Esophagus squamous epithelium (tissue), 4 donors: ENCODE data around the gene KCNMA1.

ENCODE experiments used
- POLR2A ChIP-seq, 4 donors: fragments of 450-650 bp; IDR thresholded peaks; one replicate each; pipeline ENCODE4 v1.6.1; 2017; ENCODE audit warnings: antibody characterized with exemption in 4 of 4, mild to moderate bottlenecking in 4 of 4, moderate library complexity in 3 of 4
- TF ChIP-seq, protein P1 (sequence below), 6 experiments: fragments of 450-650 bp in 4 of 6; fragments of 200-600 bp in 2 of 6; sonication (generic) in 2 of 6; IDR thresholded peaks; one replicate each; pipeline ENCODE4 v1.5.1; 2016 to 2019; ENCODE audit warnings: antibody characterized with exemption in 6 of 6, mild to moderate bottlenecking in 4 of 6, moderate library complexity in 4 of 6

DNA sequence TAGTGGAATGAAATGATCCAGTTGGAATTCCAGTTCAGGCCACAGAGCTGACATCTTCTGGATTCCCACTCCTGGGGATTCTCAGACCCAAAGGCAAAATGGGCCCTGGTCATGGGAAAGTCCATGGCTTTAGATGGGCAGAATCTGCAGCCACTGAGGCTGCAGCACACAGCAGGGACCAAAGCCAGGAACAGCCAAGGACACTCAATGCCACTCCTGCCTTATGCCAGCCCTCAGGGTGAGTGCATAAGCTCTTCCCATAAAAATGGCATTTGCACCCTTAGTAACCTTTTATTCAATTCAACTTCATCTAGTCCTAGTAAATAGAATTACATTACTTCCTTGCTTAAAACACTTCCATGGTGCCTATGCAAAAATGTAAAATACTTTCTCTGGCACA, 274.4 kb downstream of the KCNMA1 start:
- TF ChIP-seq, protein P1, sequence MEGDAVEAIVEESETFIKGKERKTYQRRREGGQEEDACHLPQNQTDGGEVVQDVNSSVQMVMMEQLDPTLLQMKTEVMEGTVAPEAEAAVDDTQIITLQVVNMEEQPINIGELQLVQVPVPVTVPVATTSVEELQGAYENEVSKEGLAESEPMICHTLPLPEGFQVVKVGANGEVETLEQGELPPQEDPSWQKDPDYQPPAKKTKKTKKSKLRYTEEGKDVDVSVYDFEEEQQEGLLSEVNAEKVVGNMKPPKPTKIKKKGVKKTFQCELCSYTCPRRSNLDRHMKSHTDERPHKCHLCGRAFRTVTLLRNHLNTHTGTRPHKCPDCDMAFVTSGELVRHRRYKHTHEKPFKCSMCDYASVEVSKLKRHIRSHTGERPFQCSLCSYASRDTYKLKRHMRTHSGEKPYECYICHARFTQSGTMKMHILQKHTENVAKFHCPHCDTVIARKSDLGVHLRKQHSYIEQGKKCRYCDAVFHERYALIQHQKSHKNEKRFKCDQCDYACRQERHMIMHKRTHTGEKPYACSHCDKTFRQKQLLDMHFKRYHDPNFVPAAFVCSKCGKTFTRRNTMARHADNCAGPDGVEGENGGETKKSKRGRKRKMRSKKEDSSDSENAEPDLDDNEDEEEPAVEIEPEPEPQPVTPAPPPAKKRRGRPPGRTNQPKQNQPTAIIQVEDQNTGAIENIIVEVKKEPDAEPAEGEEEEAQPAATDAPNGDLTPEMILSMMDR (IDR thresholded peaks at IDR 0.05): no peak
- TF ChIP-seq POLR2A (IDR thresholded peaks at IDR 0.05): no peak
